NCI-H774 (cell line): ENCODE data around the gene KLHL29.

ENCODE experiments used
- DNase-seq: peaks from one replicate; lab custom pipeline; 2025; lab: John Stamatoyannopoulos, UW

The KLHL29 gene

GRCh38 chr2:23695890-23696751 is 311.1 kb downstream of the KLHL29 start:
- no peak for DNase-seq

- DNase-seq: no peak
Observed at GRCh38 chr2:23696752-23697045, 311.7 kb downstream of the KLHL29 start.

DNA sequence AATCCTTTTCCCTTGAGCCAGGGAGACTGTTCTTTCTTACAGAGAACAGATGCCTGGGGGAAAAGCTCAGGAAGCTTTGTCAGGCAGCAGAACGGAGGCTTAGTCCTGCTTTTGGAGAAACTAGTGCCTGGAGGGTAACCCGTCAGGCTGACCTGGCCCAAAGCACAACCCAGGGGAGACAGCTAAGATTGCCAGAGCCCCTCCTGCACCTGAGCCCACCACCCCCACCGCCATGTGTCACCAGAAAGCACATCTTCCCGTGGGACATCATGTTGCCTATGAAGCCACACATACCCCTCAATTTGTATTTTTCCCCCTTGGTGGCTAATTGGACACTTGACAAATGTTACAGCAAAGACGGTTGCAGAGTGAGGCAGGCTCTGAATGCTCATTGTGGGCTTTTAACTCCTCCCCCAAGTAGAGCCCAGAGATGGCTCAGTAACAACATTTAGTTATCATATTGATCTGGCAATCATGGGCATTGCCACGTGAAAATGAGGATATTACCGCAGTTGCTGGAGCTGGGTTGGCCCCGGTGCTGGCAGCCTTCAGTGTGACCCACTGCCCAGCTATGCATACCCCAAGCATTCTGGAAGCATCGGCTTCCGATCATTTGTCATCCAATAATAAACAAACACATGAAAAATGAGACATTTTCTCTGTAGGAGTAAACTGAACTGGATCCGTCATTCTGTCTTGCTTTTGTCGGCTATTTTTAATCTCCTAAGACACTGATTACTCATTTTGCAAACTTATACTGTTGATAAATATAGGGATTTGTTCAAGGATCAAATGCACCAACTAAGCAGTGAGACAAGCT is 312.5 kb downstream of the KLHL29 start:
- no peak for DNase-seq

- no peak for DNase-seq
Observed at GRCh38 chr2:23698116-23698693, 313.2 kb downstream of the KLHL29 start.

DNA sequence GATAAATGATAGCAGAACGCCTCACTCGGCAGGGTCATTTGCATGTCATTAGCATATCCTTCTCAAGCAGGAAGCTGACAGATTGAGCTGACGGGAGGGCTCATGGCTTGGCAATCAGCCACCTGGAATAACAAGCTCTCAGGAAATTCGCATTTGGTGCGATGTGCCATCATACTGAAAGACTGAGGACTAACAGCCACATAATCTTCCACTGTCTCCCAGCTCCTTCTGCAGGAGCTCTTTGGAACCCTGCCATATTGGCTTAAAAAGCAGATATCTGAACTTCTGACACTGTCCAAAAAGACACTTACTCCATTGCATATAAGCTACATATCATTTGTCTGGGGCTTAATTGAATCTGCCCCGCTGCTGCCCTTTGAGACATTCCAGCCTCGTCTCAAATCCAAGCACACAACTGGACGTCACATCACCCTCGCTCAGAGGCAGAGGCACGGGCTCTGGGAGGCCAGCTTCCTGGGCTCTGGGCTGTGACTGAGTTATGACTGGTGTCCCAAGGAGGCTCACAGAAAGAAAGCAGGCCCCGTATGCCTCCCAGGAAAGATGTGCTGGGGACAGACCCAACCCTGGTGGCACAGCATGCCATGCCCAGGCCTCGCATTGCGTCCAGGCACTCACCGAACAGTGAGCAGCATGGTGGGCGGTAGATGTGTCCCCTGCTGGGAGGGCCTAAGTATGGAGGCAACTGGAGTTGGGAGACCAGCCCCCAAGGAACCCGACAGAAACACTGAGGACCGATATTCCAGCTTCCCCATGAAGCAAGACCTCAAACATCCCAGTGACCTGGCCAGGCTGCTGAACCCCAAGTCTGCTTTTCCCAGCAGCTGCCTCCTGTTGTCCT is 314.0 kb downstream of the KLHL29 start:
- DNase-seq: no peak

GRCh38 chr2:23699580-23699925 is 314.6 kb downstream of the KLHL29 start:
- DNase-seq: no peak

DNA sequence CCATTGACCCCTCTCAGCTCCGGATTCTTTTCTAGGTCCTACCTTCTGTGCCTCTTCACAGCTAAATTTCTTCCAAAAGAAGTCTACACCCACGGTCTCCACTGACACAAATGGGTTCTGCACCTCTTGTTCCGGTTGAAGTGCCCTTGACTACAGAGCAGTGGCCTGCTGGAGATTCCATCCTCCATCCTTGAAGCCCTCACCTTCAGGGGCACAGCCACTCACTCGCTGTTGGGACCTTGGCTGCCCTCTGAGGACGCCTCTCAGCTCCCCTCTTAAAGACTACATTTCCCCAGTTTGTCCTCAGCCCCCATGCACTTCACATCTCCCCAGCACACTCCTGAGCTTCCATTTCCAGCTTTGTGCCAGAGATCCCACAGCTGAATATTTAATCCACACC is 315.6 kb downstream of the KLHL29 start:
- DNase-seq: no peak

- no peak for DNase-seq
Observed at GRCh38 chr2:23703037-23703582, 318.1 kb downstream of the KLHL29 start.

DNA sequence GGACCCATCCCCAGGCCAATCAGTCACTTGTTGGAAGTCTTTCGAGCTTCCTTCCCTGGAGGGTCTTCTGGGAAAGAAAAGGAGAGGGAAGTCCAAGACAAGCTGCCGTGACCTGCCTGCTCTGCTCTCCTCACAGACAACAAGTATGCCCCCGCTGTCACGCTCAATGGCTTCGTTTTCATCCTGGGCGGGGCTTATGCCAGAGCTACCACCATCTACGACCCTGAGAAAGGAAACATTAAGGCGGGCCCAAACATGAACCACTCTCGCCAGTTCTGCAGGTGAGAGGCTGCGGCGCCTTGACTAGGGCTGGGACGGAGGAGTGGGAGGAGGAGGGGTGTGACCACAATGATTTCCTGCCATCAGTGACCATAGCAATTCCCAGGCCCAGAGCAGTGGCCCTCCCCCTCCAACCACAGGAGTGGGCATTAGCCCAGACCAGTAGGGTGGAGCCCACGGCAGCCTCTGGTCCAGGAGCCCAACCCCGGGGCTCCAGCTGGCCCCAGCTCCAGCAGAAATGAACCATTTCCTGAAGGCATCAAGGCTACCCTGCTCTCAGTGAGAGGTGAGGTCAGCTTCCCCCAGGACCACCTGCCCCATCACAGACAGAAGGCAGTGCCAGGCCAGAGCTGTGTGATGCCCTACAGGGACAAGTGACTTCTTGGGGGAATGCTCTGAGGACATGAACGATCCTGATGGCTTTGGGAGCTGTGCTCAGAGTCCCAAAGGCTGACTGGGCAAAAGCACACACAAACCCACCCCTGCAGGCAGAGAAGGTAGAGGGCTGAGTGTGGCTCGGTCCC is 318.8 kb downstream of the KLHL29 start:
- DNase-seq: no peak

DNA sequence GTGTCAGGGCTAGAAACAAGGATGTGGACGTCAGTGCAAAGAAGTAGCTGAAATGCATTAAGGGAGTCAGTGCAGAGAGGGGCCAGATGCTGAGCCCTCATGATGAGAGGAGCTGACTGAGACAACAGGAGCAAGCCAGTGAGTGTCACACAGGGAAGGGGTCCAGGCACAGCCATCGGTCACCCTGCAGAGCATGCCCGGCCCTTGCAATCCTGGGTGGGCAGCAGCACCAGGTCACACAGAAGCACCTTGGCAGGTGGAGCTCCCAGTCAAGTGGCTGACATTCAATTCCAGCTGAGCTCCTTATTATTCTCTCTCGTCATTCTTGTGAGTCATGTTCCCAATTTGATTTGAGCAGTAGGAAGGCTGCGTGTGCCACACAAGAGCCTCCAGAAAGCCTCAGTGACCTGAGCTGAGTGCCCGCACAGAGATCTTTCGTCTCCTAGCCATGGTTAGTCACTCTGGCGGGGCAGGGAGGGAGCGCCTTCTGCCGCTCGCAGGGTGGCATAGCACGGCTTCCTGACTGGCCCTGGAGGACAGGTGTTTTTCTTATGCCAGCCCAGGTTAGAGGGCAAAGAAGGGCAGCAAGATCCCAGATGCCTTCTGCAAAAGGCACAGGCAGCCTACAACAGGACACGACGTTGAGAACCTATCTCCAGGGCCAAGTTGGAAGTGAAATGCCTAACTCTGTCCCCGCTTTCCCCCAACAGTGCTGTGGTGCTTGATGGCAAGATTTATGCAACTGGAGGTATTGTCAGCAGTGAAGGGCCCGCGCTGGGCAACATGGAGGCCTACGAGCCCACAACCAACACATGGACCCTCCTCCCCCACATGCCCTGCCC is 321.0 kb downstream of the KLHL29 start:
- no peak for DNase-seq

- no peak for DNase-seq
Observed at GRCh38 chr2:23706613-23707078, 321.7 kb downstream of the KLHL29 start.

GRCh38 chr2:23707096-23707495 is 322.1 kb downstream of the KLHL29 start:
- DNase-seq: no peak

DNA sequence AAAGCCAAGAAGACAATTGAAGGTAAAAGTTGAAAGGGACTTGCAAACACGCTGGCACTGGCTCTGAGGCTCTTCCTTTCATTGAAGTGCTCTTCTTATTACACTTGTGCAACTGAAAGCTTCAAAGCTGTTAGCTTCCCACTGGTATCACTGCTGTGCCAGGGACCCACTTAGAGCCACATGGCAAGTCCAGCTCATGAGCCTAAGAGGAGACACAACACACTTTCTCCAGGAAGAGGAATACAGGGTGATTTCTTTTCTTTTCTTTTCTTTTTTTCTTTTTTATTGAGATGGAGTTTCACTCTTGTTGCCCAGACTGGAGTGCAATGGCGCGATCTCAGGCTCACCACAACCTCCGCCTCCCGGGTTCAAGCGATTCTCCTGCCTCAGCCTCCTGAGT is 323.8 kb downstream of the KLHL29 start:
- DNase-seq: no peak

- no peak for DNase-seq
Observed at GRCh38 chr2:23709311-23709710, 324.3 kb downstream of the KLHL29 start.

DNA sequence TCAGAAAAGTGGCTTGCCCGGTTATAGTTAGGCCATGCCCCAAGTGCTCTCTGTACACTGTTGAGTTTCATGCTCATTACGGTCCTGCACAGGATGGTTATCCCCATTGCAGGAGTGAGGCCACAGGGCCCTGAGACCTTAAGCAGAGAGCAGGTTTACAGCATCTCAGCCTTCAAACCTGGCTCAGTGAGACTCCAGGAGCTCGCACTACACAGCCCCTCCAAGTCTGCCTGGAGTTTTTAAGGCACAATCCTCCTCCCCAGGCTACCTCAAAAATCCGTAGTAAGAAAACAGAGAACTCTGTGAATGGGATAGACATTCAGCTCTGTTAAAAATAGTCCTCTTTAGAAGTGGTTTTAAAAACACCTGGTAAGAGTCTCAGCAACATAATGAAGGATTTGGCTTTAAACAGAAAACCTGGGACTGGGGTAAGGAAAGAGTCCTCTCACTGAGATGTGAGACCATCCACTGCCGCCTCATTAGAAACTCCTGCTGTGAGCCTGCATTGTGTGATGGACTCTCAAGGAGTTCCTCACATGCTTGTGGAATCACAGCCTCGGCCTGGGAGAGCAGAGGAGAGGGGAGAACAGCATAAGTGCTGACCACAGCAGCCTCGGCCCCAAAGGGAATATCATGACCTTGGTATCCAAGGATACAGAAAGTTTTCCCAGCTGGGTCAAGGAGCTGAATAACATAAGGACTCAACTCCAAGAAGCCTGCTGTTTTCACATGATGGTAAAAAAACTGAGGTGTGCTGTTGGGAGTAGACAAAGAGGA is 327.2 kb downstream of the KLHL29 start:
- DNase-seq: no peak

- no peak for DNase-seq
Observed at GRCh38 chr2:23712756-23713151, 327.8 kb downstream of the KLHL29 start.

GRCh38 chr2:23713351-23713750 is 328.4 kb downstream of the KLHL29 start:
- DNase-seq: no peak

- DNase-seq: no peak
Observed at GRCh38 chr2:23718931-23719700, 334.1 kb downstream of the KLHL29 start.
